ENCODE data around the gene CACNA1E.

Gene CACNA1E

DNA sequence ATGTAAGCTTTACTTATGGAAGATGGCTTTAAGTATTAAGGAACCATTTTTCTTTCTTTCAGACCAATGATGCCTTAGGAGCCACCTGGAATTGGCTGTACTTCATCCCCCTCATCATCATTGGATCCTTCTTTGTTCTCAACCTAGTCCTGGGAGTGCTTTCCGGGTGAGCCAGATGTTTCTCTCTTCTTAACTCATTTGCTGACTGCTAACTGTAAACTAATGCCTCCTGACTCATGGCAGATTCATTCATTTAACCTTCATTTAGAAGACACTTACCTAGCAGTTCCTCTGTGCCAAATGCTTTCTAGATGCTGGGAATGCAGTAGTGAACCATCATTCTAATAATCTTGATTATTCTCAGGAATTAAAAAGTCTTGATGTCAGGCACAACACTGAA, 168.0 kb downstream of the CACNA1E start:
- no peak overlapping the region for H3K27ac ChIP-seq
- TF ChIP-seq, protein P1, sequence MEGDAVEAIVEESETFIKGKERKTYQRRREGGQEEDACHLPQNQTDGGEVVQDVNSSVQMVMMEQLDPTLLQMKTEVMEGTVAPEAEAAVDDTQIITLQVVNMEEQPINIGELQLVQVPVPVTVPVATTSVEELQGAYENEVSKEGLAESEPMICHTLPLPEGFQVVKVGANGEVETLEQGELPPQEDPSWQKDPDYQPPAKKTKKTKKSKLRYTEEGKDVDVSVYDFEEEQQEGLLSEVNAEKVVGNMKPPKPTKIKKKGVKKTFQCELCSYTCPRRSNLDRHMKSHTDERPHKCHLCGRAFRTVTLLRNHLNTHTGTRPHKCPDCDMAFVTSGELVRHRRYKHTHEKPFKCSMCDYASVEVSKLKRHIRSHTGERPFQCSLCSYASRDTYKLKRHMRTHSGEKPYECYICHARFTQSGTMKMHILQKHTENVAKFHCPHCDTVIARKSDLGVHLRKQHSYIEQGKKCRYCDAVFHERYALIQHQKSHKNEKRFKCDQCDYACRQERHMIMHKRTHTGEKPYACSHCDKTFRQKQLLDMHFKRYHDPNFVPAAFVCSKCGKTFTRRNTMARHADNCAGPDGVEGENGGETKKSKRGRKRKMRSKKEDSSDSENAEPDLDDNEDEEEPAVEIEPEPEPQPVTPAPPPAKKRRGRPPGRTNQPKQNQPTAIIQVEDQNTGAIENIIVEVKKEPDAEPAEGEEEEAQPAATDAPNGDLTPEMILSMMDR (conservative IDR thresholded peaks at IDR 0.05): no peak
- no peak for TF ChIP-seq ZFX (IDR thresholded peaks at IDR 0.05)

DNA sequence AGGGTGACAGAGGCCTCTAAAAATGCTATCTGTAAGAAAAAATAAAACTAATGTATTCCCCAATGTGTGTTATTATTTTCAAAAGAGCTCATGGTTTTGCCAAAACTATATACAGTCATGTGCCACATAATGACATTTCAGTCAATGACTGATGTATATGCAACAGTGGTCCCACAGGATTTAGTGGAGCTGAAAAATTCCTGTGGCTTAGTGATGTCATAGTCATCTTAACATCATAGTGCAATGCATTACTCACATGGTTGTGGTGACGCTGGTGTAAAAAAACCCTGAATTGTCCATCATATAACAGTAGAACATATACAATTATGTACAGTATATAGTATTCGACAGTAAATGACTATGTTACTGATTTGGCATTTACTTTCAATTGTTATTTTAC, 172.4 kb downstream of the CACNA1E start:
- TF ChIP-seq ZFX (IDR thresholded peaks at IDR 0.05): no peak
- TF ChIP-seq, protein P1 (conservative IDR thresholded peaks at IDR 0.05): no peak
- no peak overlapping the region for H3K27ac ChIP-seq

DNA sequence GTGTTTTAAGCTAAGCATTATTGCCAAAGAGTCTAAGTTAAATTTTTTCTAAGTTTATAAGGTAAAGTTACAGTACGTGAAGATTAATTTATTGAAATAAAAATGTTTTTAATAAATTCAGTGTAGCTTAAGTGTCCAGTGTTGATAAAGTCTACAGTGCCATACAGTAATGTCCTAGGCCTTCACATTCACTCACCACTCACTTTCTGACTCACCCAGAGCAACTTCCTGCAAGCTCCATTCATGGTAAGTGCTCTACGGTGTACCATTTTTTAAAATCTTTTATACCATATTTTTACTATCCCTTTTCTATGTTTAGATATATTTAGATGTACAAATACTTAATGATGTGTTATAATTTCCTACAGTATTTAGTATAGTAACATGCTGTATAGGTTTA, 173.2 kb downstream of the CACNA1E start:
- no peak for TF ChIP-seq ZFX (IDR thresholded peaks at IDR 0.05)
- TF ChIP-seq, protein P1 (conservative IDR thresholded peaks at IDR 0.05): no peak

DNA sequence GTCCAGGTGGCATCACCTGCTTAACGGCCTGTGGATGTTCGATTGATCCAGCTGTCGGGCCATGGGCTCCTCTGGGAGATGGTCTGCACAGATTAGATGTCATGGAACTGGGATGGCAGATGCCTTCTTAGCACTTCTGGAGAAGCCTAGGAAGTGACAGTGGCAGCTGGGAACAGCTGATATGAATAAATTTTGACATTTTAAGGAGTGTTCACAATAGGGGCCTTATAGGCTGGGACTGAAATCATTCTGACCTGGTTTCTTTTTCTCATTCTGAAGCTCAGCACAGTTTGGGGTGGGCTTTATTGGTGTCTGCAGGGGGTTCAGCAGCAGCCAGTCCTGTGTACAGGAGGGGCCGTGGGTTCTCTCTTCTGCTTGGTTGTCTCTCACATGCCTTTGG, 175.3 kb downstream of the CACNA1E start:
- TF ChIP-seq, protein P1 (conservative IDR thresholded peaks at IDR 0.05): no peak
- TF ChIP-seq ZFX (IDR thresholded peaks at IDR 0.05): no peak

More for the DNA sequence above, 173.2 kb downstream of the CACNA1E start:
- no peak overlapping the region for H3K27ac ChIP-seq

DNA sequence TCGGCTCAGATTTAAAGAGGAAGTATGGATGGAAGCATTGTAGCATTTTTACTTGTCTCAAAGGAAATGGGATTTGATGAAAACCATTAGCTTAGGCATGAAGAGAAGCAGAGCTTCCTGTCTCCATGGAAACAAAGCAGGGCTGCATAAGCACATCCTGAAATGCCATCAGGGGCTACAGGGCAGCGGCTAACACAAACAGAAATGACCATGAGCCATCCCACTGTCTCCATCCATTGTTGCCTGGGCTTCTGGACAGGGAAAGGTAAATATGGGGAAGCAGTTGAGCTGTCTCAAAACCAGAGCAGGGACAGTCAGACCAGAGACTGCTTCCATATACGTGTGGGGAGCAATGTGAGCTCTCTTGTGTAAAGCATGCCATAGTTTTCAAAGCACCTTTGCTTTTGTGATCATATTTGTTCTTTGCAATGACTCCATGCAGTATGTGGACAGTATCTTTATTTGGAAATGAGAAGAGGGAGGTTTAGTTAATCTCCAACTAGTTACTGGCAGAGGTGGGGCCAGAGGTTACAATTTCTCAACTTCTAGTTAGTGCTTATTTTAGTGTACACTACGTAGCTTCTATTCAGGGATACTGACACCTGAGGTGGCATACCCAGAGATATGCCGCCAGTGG, 176.1 kb downstream of the CACNA1E start:
- TF ChIP-seq, protein P1 (conservative IDR thresholded peaks at IDR 0.05): no peak
- TF ChIP-seq ZFX (IDR thresholded peaks at IDR 0.05): no peak
- no peak overlapping the region for H3K27ac ChIP-seq

More for the DNA sequence above, 175.3 kb downstream of the CACNA1E start:
- no peak overlapping the region for H3K27ac ChIP-seq

DNA sequence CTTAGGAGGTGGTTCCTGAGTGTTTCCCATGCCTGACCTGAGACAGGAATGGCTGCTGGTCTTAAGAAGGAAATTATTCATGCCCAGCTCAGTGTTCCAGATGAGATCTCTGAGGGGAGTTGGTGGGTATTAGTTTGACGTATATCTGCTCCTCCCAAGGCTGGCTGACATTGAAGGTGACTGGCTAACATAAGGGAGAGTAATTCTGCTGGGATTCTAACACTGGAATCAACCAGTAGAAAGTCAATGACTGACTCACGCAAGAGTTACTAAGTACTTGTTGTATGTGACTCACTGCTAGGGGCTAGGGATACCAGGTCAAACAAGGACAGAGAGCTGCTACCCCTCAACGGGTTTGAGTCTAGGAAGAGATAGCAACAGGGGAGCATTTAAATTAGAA, 177.3 kb downstream of the CACNA1E start:
- no peak for TF ChIP-seq ZFX (IDR thresholded peaks at IDR 0.05)
- TF ChIP-seq, protein P1 (conservative IDR thresholded peaks at IDR 0.05): no peak
- no peak overlapping the region for H3K27ac ChIP-seq

DNA sequence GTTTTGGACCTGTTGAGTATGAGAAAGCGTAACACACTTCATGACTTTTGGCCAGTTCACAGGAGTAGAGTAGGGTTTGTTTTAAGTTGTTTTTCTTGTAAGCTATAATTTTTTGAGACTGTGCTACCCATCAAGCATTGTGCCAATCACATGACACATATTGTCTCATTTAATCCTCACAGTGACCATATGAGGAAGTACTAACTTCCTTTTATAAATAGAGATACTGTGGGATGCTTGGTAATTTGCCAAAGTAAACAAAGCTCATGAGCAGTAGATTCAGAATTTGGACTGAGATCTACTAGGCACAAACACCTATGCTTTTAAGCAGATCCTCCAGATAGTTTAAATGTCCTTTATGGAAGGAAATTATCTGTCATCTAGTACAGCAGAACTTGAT, 178.3 kb downstream of the CACNA1E start:
- H3K27ac ChIP-seq: no peak overlapping the region
- TF ChIP-seq, protein P1 (conservative IDR thresholded peaks at IDR 0.05): no peak
- TF ChIP-seq ZFX (IDR thresholded peaks at IDR 0.05): no peak
